MM.1S (cell line): ENCODE measurements around the gene ABCG4.
"Not testable (repeated sequence)": the region's sequence is repeated elsewhere in the genome, so short reads cannot be mapped to it uniquely, and the experiment has no call there.

ENCODE experiments used
- DNase-seq: peaks from one replicate; pipeline ENCODE4 v3.0.0-alpha.2; 2015
- H2AFZ ChIP-seq: fragments of 300-600 bp; sonication (generic); 2 replicates; pipeline ENCODE4 v1.6.0; 2016; ENCODE audit warnings: antibody characterized with exemption, low read length
- H3F3A ChIP-seq: fragments of 300-600 bp; sonication (generic); 2 replicates; pipeline ENCODE4 v1.6.1; 2016; ENCODE audit warnings: mild to moderate bottlenecking, antibody characterized with exemption, low read length, moderate library complexity, mixed read lengths; ENCODE audit not compliant: insufficient read depth
- H3K27ac ChIP-seq: fragments of 300-600 bp; sonication (generic); 2 replicates; pipeline ENCODE4 v1.5.1; 2016; ENCODE audit warnings: mild to moderate bottlenecking, low read length
- H3K27me3 ChIP-seq: fragments of 300-600 bp; sonication (generic); replicated peaks from 2 replicates; pipeline ENCODE4 v1.6.0; 2016; ENCODE audit warnings: low read length; ENCODE audit not compliant: insufficient read depth
- H3K36me3 ChIP-seq: fragments of 300-600 bp; sonication (generic); replicated peaks from 2 replicates; pipeline ENCODE4 v1.6.1; 2016; ENCODE audit warnings: mild to moderate bottlenecking, low read length, mixed read lengths; ENCODE audit not compliant: insufficient read depth
- H3K4me1 ChIP-seq: fragments of 300-600 bp; sonication (generic); 2 replicates; pipeline ENCODE4 v1.6.1; 2016; ENCODE audit warnings: low read length, mixed read lengths
- H3K4me2 ChIP-seq: fragments of 300-600 bp; sonication (generic); 2 replicates; pipeline ENCODE4 v1.6.0; 2016; ENCODE audit warnings: low read depth, low read length
- H3K4me3 ChIP-seq: fragments of 300-600 bp; sonication (generic); 2 replicates; pipeline ENCODE4 v1.5.1; 2016; ENCODE audit warnings: low read length, mixed read lengths
- H3K79me2 ChIP-seq: fragments of 300-600 bp; sonication (generic); 2 replicates; pipeline ENCODE4 v1.6.1; 2016; ENCODE audit warnings: mixed run types, low read length, mixed read lengths
- H3K9ac ChIP-seq: fragments of 300-600 bp; sonication (generic); 2 replicates; pipeline ENCODE4 v1.6.1; 2016; ENCODE audit warnings: low read length, mixed read lengths
- H3K9me2 ChIP-seq: fragments of 300-600 bp; sonication (generic); replicated peaks from 2 replicates; pipeline ENCODE4 v1.6.1; 2016; ENCODE audit warnings: mild to moderate bottlenecking, low read length, mixed read lengths; ENCODE audit not compliant: insufficient read depth
- H3K9me3 ChIP-seq: fragments of 300-600 bp; sonication (generic); replicated peaks from 2 replicates; pipeline ENCODE4 v1.6.1; 2016; ENCODE audit warnings: mild to moderate bottlenecking, low read length, mixed read lengths; ENCODE audit not compliant: insufficient read depth
- H4K20me1 ChIP-seq: fragments of 300-600 bp; sonication (generic); 2 replicates; pipeline ENCODE4 v1.6.1; 2016; ENCODE audit warnings: mild to moderate bottlenecking, low read length, moderate library complexity, mixed read lengths; ENCODE audit not compliant: insufficient read depth
- CTCF ChIP-seq: fragments of 300-600 bp; sonication (generic); IDR thresholded peaks from 2 replicates; pipeline ENCODE4 v1.5.1; 2016; ENCODE audit warnings: antibody characterized with exemption, low read length, mixed read lengths
- EZH2 ChIP-seq: fragments of 300-600 bp; sonication (generic); optimal IDR thresholded peaks from 2 replicates; pipeline ENCODE3; 2017; ENCODE audit warnings: low read depth, mild to moderate bottlenecking, antibody characterized with exemption, low read length, mixed read lengths
- EZH2phosphoT487 ChIP-seq: fragments of 300-600 bp; sonication (generic); IDR thresholded peaks from 2 replicates; pipeline ENCODE4 v1.6.1; 2018; ENCODE audit warnings: antibody characterized with exemption, low read length

The ABCG4 gene

DNA sequence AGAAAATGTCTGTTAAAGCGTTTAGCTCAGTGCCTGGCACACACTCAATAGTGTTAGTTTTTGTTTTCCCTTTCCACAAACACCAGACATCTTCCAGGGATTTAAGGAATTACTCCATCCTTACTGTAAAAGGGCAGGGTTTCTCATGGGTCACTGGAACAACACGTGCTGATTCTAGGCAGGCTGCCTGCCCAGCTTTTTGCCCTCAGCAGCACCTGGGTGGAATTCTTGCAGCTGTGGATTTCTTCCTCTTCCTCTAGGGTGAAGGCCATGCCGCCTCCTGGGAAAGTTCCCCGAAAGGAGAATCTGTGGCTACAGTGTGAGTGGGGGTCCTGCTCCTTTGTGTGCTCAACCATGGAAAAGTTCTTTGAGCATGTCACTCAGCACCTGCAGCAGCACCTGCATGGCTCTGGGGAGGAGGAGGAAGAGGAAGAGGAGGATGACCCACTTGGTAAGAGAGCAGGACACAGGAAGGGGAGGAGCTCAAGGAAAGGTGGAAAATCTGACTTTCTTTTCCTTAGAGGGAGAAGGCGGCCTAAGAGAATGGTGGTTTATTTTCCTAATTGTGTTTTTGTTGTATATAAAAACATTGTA, 22.1 kb upstream of the ABCG4 start:
- H3F3A ChIP-seq, result peaks cover 3% of the 10 kb centered on the region; the same call in 1 of the 2 replicates
- TF ChIP-seq EZH2phosphoT487 (no peak), CTCF (no peak), EZH2 (no peak)
- H3K36me3 ChIP-seq, result peaks cover 5% of the 10 kb centered on the region; the same call in 1 of the 2 replicates
- H3K27ac ChIP-seq, result no peak overlapping the region
- H3K4me2 ChIP-seq, result no peak overlapping the region
- no peak overlapping the region for H3K9ac ChIP-seq
- no peaks in the 10 kb centered on the region for H3K9me2 ChIP-seq
- H3K4me3 ChIP-seq, result no peak overlapping the region
- H3K27me3 ChIP-seq, result no peaks in the 10 kb centered on the region
- DNase-seq, result no peak
- no peak overlapping the region for H2AFZ ChIP-seq
- H4K20me1 ChIP-seq, result no peaks in the 10 kb centered on the region
- H3K4me1 ChIP-seq, result 0 out of 2 replicates have a peak, but pooled peaks cover 4% of the 10 kb centered on the region
- no peaks in the 10 kb centered on the region for H3K9me3 ChIP-seq
- peaks cover 34% of the 10 kb centered on the region for H3K79me2 ChIP-seq

- Histone ChIP-seq H3K36me3 (no peaks in the 10 kb centered on the region), H3K9ac (no peak overlapping the region)
Measured at GRCh38 chr11:119130662-119131061, 18.2 kb upstream of the ABCG4 start.

GRCh38 chr11:119134389-119134978, 14.4 kb upstream of the ABCG4 start:
- Histone ChIP-seq H3K27ac (no peak overlapping the region), H3K4me3 (no peak overlapping the region), H3K79me2 (no peaks in the 10 kb centered on the region), H3F3A (no peaks in the 10 kb centered on the region), H3K9me2 (no peaks in the 10 kb centered on the region), H3K27me3 (no peaks in the 10 kb centered on the region; the same call in 1 of the 2 replicates), H3K9me3 (no peaks in the 10 kb centered on the region), H2AFZ (no peak overlapping the region), H3K4me1 (no peaks in the 10 kb centered on the region), H3K4me2 (no peak overlapping the region), H3K36me3 (no peaks in the 10 kb centered on the region), H3K9ac (no peak overlapping the region), H4K20me1 (no peaks in the 10 kb centered on the region)
- no peak for DNase-seq
- TF ChIP-seq EZH2 (no peak), EZH2phosphoT487 (no peak), CTCF (peak; percentile 51)

More at GRCh38 chr11:119130662-119131061, 18.2 kb upstream of the ABCG4 start:
- TF ChIP-seq EZH2phosphoT487 (no peak), EZH2 (no peak), CTCF (no peak)
- H3K9me3 ChIP-seq, result no peaks in the 10 kb centered on the region
- H2AFZ ChIP-seq, result no peak overlapping the region
- H3K4me3 ChIP-seq, result no peak overlapping the region
- H3K27me3 ChIP-seq, result no peaks in the 10 kb centered on the region
- no peaks in the 10 kb centered on the region for H3K9me2 ChIP-seq
- H4K20me1 ChIP-seq, result no peaks in the 10 kb centered on the region
- peaks cover 3% of the 10 kb centered on the region; the same call in 1 of the 2 replicates for H3K79me2 ChIP-seq
- DNase-seq, result no peak
- H3F3A ChIP-seq, result no peaks in the 10 kb centered on the region
- H3K27ac ChIP-seq, result no peak overlapping the region
- no peaks in the 10 kb centered on the region for H3K4me1 ChIP-seq
- H3K4me2 ChIP-seq, result no peak overlapping the region

GRCh38 chr11:119139276-119139675, 9.6 kb upstream of the ABCG4 start:
- H3K4me2 ChIP-seq, H3K79me2 ChIP-seq, DNase-seq, H4K20me1 ChIP-seq, H3K4me3 ChIP-seq, H3K9me3 ChIP-seq, H3K27me3 ChIP-seq, H2AFZ ChIP-seq, H3K4me1 ChIP-seq, H3K9me2 ChIP-seq, H3K27ac ChIP-seq, H3K9ac ChIP-seq, H3F3A ChIP-seq, H3K36me3 ChIP-seq: not testable (repeated sequence)
